Measurements from ENCODE around the gene CNTN5.
A peak's percentile ranks its signal among the peaks of the same experiment; 100 is the strongest.

Gene CNTN5

GRCh38 chr11:99327066-99327465 lies 306.3 kb downstream of the CNTN5 start:
- no peak for TF ChIP-seq Cebpa-rat (IDR thresholded peaks at IDR 0.05)
- no peaks in the 10 kb centered on the region for H4K20me1 ChIP-seq
- no peak overlapping the region for H3K27ac ChIP-seq
- H3K36me3 ChIP-seq, result no peaks in the 10 kb centered on the region
- H3K4me1 ChIP-seq, result no peaks in the 10 kb centered on the region
- no peak overlapping the region for H3K4me3 ChIP-seq
- H3K27me3 ChIP-seq, result no peaks in the 10 kb centered on the region
- no peak overlapping the region for H3K9ac ChIP-seq
- no peak overlapping the region for H3K4me2 ChIP-seq
- H3K9me3 ChIP-seq (replicated peaks in 1 of 11), result no peaks in the 10 kb centered on the region

- no peaks in the 10 kb centered on the region for H3K4me1 ChIP-seq
- no peaks in the 10 kb centered on the region for H3K27me3 ChIP-seq
- TF ChIP-seq Cebpa-rat (IDR thresholded peaks at IDR 0.05), result no peak
- no peak overlapping the region for H3K9ac ChIP-seq
- no peaks in the 10 kb centered on the region for H4K20me1 ChIP-seq
- no peak overlapping the region for H3K4me2 ChIP-seq
- H3K27ac ChIP-seq, result no peak overlapping the region
- no peaks in the 10 kb centered on the region for H3K36me3 ChIP-seq
- H3K4me3 ChIP-seq, result no peak overlapping the region
- no peaks in the 10 kb centered on the region for H3K9me3 ChIP-seq (replicated peaks in 1 of 11)
Measured at GRCh38 chr11:99327527-99327926, 306.8 kb downstream of the CNTN5 start.

GRCh38 chr11:99333621-99334020 lies 312.9 kb downstream of the CNTN5 start:
- Histone ChIP-seq H3K4me2 (no peak overlapping the region), H3K9ac (no peak overlapping the region), H3K27me3 (no peaks in the 10 kb centered on the region), H3K27ac (no peak overlapping the region), H3K9me3 (replicated peaks in 1 of 11) (no peaks in the 10 kb centered on the region), H3K4me3 (no peak overlapping the region), H3K36me3 (no peaks in the 10 kb centered on the region), H3K4me1 (no peaks in the 10 kb centered on the region), H4K20me1 (no peaks in the 10 kb centered on the region)
- no peak for TF ChIP-seq Cebpa-rat (IDR thresholded peaks at IDR 0.05)

- no peak overlapping the region for H3K27ac ChIP-seq
- H3K4me2 ChIP-seq, result no peak overlapping the region
- H3K36me3 ChIP-seq, result no peaks in the 10 kb centered on the region
- no peaks in the 10 kb centered on the region for H3K9me3 ChIP-seq (replicated peaks in 1 of 11)
- no peak overlapping the region for H3K4me3 ChIP-seq
- H3K9ac ChIP-seq, result no peak overlapping the region
- H3K4me1 ChIP-seq, result peaks cover 0 to 5% (median 0%) of the 10 kb centered on the region in 10 experiments; a peak in 1 of 20 replicates
- H4K20me1 ChIP-seq, result no peaks in the 10 kb centered on the region
- H3K27me3 ChIP-seq, result no peaks in the 10 kb centered on the region
- TF ChIP-seq Cebpa-rat (IDR thresholded peaks at IDR 0.05), result no peak
Measured at GRCh38 chr11:99343117-99343516, 322.4 kb downstream of the CNTN5 start.

- H3K9ac ChIP-seq, result no peak overlapping the region
- no peaks in the 10 kb centered on the region for H4K20me1 ChIP-seq
- H3K4me3 ChIP-seq, result no peak overlapping the region
- H3K27ac ChIP-seq, result no peak overlapping the region
- H3K9me3 ChIP-seq (replicated peaks in 1 of 11), result no peaks in the 10 kb centered on the region
- H3K36me3 ChIP-seq, result no peaks in the 10 kb centered on the region
- H3K27me3 ChIP-seq, result no peaks in the 10 kb centered on the region
- H3K4me1 ChIP-seq, result no peaks in the 10 kb centered on the region
- no peak overlapping the region for H3K4me2 ChIP-seq
- no peak for TF ChIP-seq Cebpa-rat (IDR thresholded peaks at IDR 0.05)
Measured at GRCh38 chr11:99349151-99349673, 328.5 kb downstream of the CNTN5 start.

- no peaks in the 10 kb centered on the region for H3K9me3 ChIP-seq (replicated peaks in 1 of 11)
- TF ChIP-seq Cebpa-rat (IDR thresholded peaks at IDR 0.05), result no peak
- H3K9ac ChIP-seq, result no peak overlapping the region
- H3K27ac ChIP-seq, result no peak overlapping the region
- no peaks in the 10 kb centered on the region for H4K20me1 ChIP-seq
- H3K4me1 ChIP-seq, result no peaks in the 10 kb centered on the region
- H3K4me2 ChIP-seq, result no peak overlapping the region
- H3K36me3 ChIP-seq, result no peaks in the 10 kb centered on the region
- no peak overlapping the region for H3K4me3 ChIP-seq
- no peaks in the 10 kb centered on the region for H3K27me3 ChIP-seq
Measured at GRCh38 chr11:99351624-99352023, 330.9 kb downstream of the CNTN5 start.

- no peak overlapping the region for H3K9ac ChIP-seq
- no peaks in the 10 kb centered on the region for H3K27me3 ChIP-seq
- no peak overlapping the region for H3K4me3 ChIP-seq
- H3K4me1 ChIP-seq, result no peaks in the 10 kb centered on the region
- H3K36me3 ChIP-seq, result no peaks in the 10 kb centered on the region
- no peaks in the 10 kb centered on the region for H3K9me3 ChIP-seq (replicated peaks in 1 of 11)
- no peak overlapping the region for H3K4me2 ChIP-seq
- H3K27ac ChIP-seq, result no peak overlapping the region
- no peaks in the 10 kb centered on the region for H4K20me1 ChIP-seq
- TF ChIP-seq Cebpa-rat (IDR thresholded peaks at IDR 0.05), result no peak
Measured at GRCh38 chr11:99352642-99353041, 331.9 kb downstream of the CNTN5 start.

GRCh38 chr11:99366546-99366945 lies 345.8 kb downstream of the CNTN5 start:
- Histone ChIP-seq H3K36me3 (no peaks in the 10 kb centered on the region), H3K9me3 (replicated peaks in 1 of 11) (no peaks in the 10 kb centered on the region), H3K4me1 (peaks cover 0 to 5% (median 0%) of the 10 kb centered on the region in 10 experiments; a peak in 4 of 20 replicates), H3K4me2 (no peak overlapping the region), H3K4me3 (no peak overlapping the region), H3K27ac (no peak overlapping the region), H4K20me1 (no peaks in the 10 kb centered on the region), H3K9ac (no peak overlapping the region), H3K27me3 (no peaks in the 10 kb centered on the region)
- TF ChIP-seq Cebpa-rat (IDR thresholded peaks at IDR 0.05), result no peak

GRCh38 chr11:99368583-99368982 lies 347.8 kb downstream of the CNTN5 start:
- H3K27me3 ChIP-seq, result no peaks in the 10 kb centered on the region
- no peaks in the 10 kb centered on the region for H3K36me3 ChIP-seq
- H3K9me3 ChIP-seq (replicated peaks in 1 of 11), result no peaks in the 10 kb centered on the region
- H3K4me3 ChIP-seq, result no peak overlapping the region
- peaks cover 0 to 10% (median 0%) of the 10 kb centered on the region in 10 experiments; a peak in 4 of 20 replicates for H3K4me1 ChIP-seq
- TF ChIP-seq Cebpa-rat (IDR thresholded peaks at IDR 0.05), result no peak
- H3K9ac ChIP-seq, result no peak overlapping the region
- no peak overlapping the region for H3K27ac ChIP-seq
- no peaks in the 10 kb centered on the region for H4K20me1 ChIP-seq
- H3K4me2 ChIP-seq, result no peak overlapping the region

- Histone ChIP-seq H3K4me3 (no peak overlapping the region), H3K4me1 (peaks cover 0 to 10% (median 0%) of the 10 kb centered on the region in 10 experiments; a peak in 4 of 20 replicates), H3K9me3 (replicated peaks in 1 of 11) (no peaks in the 10 kb centered on the region), H4K20me1 (no peaks in the 10 kb centered on the region), H3K27ac (no peak overlapping the region), H3K27me3 (no peaks in the 10 kb centered on the region), H3K4me2 (peak overlapping the region in 2 of 11 experiments; percentile 20 to 30; a peak in 1 of 22 replicates), H3K9ac (no peak overlapping the region), H3K36me3 (no peaks in the 10 kb centered on the region)
- TF ChIP-seq Cebpa-rat (IDR thresholded peaks at IDR 0.05), result no peak
Measured at GRCh38 chr11:99370549-99371216, 349.9 kb downstream of the CNTN5 start.
